CD4-positive, alpha-beta T cell (primary cell): ENCODE data around the gene PGBD5. TPM values are rescaled to one million over a fixed set of nuclear protein-coding genes. Genes with fewer than 3 reads are reported as not detected.

Experiments
- ATAC-seq: fragments of 200-7000 bp; cut with Tn5 transposase; one replicate; pipeline ENCODE4 v1.10.0; 2022; ENCODE audit warnings: mild to moderate bottlenecking; ENCODE audit not compliant: poor library complexity
- CTCF ChIA-PET: fragments of 350-600 bp; sonication (Branson Sonifier 250); formaldehyde crosslinking; loops from one replicate; lab custom pipeline; 2021; ENCODE audit warnings: antibody characterized with exemption, inconsistent platforms; lab: Charles Lee
- POLR2A ChIA-PET: fragments of 350-600 bp; sonication (Branson Sonifier 250); formaldehyde crosslinking; loops from one replicate; lab custom pipeline; 2021; ENCODE audit warnings: antibody characterized with exemption, inconsistent platforms; lab: Charles Lee
- DNase-seq, 14 experiments: peaks; one replicate each; pipeline ENCODE4 v3.0.0-alpha.2; 2013 to 2020; ENCODE audit warnings: mixed read lengths in 2 of 14
- H3K27ac ChIP-seq, 2 donors: one replicate each; pipeline versions ENCODE4 v1.5.1 to v1.7.0; 2013; ENCODE audit warnings: low read length in 2 of 2, low read depth in 1 of 2, mild to moderate bottlenecking in 1 of 2
- H3K27me3 ChIP-seq, 2 experiments: 1 replicate in 1 of 2; 2 replicates in 1 of 2; pipeline versions ENCODE4 v1.6.1 to v1.7.0; 2013; ENCODE audit warnings: low read length in 2 of 2, control low read depth in 1 of 2, mild to moderate bottlenecking in 1 of 2, moderate library complexity in 1 of 2; ENCODE audit not compliant: insufficient read depth in 2 of 2, control insufficient read depth in 1 of 2
- H3K36me3 ChIP-seq: one replicate; pipeline ENCODE4 v1.6.1; 2013; ENCODE audit warnings: low read length, control low read depth; ENCODE audit not compliant: insufficient read depth
- H3K4me1 ChIP-seq: one replicate; pipeline ENCODE4 v1.6.1; 2013; ENCODE audit warnings: low read length, control low read depth; ENCODE audit not compliant: insufficient read depth
- H3K4me3 ChIP-seq: one replicate; pipeline ENCODE4 v1.5.1; 2013; ENCODE audit warnings: mild to moderate bottlenecking, low read length, moderate library complexity
- H3K9me3 ChIP-seq, 2 experiments: 1 replicate in 1 of 2; 2 replicates in 1 of 2; pipeline versions ENCODE4 v1.6.1 to v1.7.0; 2013; ENCODE audit warnings: low read length in 2 of 2, mild to moderate bottlenecking in 2 of 2, control low read depth in 1 of 2, moderate library complexity in 1 of 2; ENCODE audit not compliant: control insufficient read depth in 1 of 2, insufficient read depth in 1 of 2
- H3K27ac Mint-ChIP-seq: one replicate; pipeline ENCODE4 v1.8.0; 2020; ENCODE audit warnings: mixed read lengths
- H3K27me3 Mint-ChIP-seq: one replicate; pipeline ENCODE4 v1.8.0; 2021; ENCODE audit warnings: mixed read lengths
- H3K36me3 Mint-ChIP-seq: one replicate; pipeline ENCODE4 v1.8.0; 2021; ENCODE audit warnings: low read depth, mixed read lengths
- H3K4me1 Mint-ChIP-seq: one replicate; pipeline ENCODE4 v1.8.0; 2021; ENCODE audit warnings: low read depth, mixed read lengths
- H3K4me3 Mint-ChIP-seq: one replicate; pipeline ENCODE4 v1.8.0; 2020; ENCODE audit warnings: mild to moderate bottlenecking, mixed read lengths
- H3K9me3 Mint-ChIP-seq: one replicate; pipeline ENCODE4 v1.8.0; 2020; ENCODE audit warnings: mixed read lengths
- intact Hi-C, 2 experiments: fragments of 100-400 bp; cut with DNase I in 1 of 2; cut with micrococcal nuclease in 1 of 2; formaldehyde crosslinking; loops; one replicate each; pipeline versions ENCODE4 v1.15.1 to v1.9.0; 2023 to 2025; cut with DNase I, micrococcal nuclease
- total RNA-seq, 174 experiments: library from RNA in 2 of 174; stranded (reverse) in 2 of 174; gene quantifications; one replicate each; pipeline ENCODE4 v1.2.3 and lab custom pipeline; 2021 to 2026
- TF ChIP-seq, protein P1 (sequence below): fragments of 200-600 bp; IDR thresholded peaks from one replicate; pipeline ENCODE4 v1.8.0; 2022; ENCODE audit warnings: antibody characterized with exemption, mild to moderate bottlenecking

PGBD5 gene
- total RNA-seq, 2 experiments from 2014 or later = not detected

DNA sequence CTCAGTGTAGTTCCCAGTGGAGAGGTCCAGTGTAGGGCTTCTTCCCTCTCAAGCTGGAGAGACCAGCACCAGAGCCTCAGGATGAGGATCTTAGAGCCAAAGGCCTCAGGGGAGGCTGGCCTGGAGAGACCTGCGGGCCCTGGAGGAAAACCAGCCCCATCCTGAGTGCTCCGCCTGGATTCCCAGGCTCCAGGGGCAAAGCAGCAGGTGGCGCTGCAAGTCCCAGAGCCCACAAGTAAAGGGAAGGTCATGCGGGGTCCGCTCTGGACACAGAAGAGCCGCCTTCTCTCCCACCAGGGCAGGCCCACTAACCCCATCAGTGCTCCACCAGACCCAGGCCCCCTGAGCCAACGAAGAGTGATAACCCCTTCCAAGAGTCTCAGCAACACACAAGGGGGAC, 22.7 kb downstream of the PGBD5 start:
- ATAC-seq = no peak
- Histone ChIP-seq H3K4me3 (no peak overlapping the region), H3K36me3 (no peaks in the 10 kb centered on the region), H3K4me1 (no peaks in the 10 kb centered on the region), H3K27ac (no peak overlapping the region), H3K27me3 (peaks cover 0 to 4% of the 10 kb centered on the region in 2 experiments), H3K9me3 (no peaks in the 10 kb centered on the region)
- intact Hi-C loops = no loop called here
- no peak overlapping the region for H3K4me3 Mint-ChIP-seq
- no peaks in the 10 kb centered on the region for H3K9me3 Mint-ChIP-seq
- ChIA-PET CTCF (no interaction called here), POLR2A (no interaction called here)
- peaks cover 48% of the 10 kb centered on the region for H3K27me3 Mint-ChIP-seq
- no peaks in the 10 kb centered on the region for H3K36me3 Mint-ChIP-seq
- no peaks in the 10 kb centered on the region for H3K4me1 Mint-ChIP-seq
- TF ChIP-seq, protein P1, sequence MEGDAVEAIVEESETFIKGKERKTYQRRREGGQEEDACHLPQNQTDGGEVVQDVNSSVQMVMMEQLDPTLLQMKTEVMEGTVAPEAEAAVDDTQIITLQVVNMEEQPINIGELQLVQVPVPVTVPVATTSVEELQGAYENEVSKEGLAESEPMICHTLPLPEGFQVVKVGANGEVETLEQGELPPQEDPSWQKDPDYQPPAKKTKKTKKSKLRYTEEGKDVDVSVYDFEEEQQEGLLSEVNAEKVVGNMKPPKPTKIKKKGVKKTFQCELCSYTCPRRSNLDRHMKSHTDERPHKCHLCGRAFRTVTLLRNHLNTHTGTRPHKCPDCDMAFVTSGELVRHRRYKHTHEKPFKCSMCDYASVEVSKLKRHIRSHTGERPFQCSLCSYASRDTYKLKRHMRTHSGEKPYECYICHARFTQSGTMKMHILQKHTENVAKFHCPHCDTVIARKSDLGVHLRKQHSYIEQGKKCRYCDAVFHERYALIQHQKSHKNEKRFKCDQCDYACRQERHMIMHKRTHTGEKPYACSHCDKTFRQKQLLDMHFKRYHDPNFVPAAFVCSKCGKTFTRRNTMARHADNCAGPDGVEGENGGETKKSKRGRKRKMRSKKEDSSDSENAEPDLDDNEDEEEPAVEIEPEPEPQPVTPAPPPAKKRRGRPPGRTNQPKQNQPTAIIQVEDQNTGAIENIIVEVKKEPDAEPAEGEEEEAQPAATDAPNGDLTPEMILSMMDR = no peak
- no peak for DNase-seq
- H3K27ac Mint-ChIP-seq = no peak overlapping the region

DNA sequence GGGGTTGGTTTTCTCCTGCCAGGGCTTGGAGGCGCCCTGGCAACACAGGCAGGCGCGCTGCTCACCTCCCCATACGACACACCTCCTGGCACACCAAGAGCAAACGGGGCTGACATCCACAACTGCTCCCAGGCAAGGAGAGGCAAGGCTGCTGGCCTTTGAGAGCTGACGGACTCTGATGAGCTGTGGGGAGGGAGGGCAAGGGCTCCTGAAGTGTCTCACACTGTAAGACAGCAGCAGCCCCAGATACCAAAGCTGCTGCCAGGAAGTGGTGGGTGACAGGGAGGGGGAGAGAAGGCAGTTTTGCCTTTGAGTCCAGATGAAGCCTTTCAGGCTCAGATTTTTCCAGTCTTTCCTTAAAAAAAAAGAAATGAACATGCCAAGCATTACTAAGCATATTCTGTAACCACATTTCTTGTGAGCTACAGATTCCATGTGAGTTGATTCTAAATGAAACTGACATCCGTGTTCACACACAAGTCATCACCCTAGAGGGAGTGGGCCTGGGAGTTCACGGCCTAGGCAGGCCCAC, 24.3 kb downstream of the PGBD5 start:
- no peaks in the 10 kb centered on the region for H3K9me3 Mint-ChIP-seq
- H3K27me3 Mint-ChIP-seq = peaks cover 59% of the 10 kb centered on the region
- no peak for ATAC-seq
- no peak overlapping the region for H3K4me3 ChIP-seq
- ChIA-PET CTCF (no interaction called here), POLR2A (no interaction called here)
- H3K9me3 ChIP-seq = no peaks in the 10 kb centered on the region
- no peaks in the 10 kb centered on the region for H3K4me1 Mint-ChIP-seq
- no peak overlapping the region for H3K27ac ChIP-seq
- no peaks in the 10 kb centered on the region for H3K4me1 ChIP-seq
- no peaks in the 10 kb centered on the region for H3K36me3 ChIP-seq
- TF ChIP-seq, protein P1 = no peak
- no peak for DNase-seq
- intact Hi-C loops = no loop called here
- no peak overlapping the region for H3K27ac Mint-ChIP-seq
- H3K36me3 Mint-ChIP-seq = no peaks in the 10 kb centered on the region
- H3K4me3 Mint-ChIP-seq = no peak overlapping the region
- H3K27me3 ChIP-seq = peaks cover 0 to 11% of the 10 kb centered on the region in 2 experiments

DNA sequence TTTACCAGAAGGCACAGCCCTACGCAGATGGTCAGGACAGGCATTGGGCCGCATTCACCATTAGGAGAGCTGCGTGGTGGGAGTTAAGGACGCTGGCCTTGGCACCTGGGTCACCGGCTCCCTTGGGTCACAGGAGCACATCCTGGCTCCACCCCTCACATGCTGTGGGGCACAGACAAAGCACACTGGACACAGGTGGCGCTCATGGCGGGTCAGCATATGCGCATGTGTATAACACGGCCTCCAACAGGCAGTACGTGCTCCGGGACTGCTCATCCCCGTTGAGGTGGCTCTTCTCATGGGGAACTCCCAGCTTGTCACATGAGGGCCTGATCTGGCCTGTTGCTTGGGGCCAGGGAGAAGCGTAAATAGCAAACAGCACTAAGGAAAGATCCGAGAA, 25.0 kb downstream of the PGBD5 start:
- intact Hi-C loops = no loop called here

More for the DNA sequence above, 25.0 kb downstream of the PGBD5 start:
- DNase-seq = no peak
- no peaks in the 10 kb centered on the region for H3K4me1 Mint-ChIP-seq
- no peaks in the 10 kb centered on the region for H3K4me1 ChIP-seq
- POLR2A ChIA-PET = no interaction called here
- no peaks in the 10 kb centered on the region for H3K9me3 Mint-ChIP-seq
- peaks cover 0 to 15% of the 10 kb centered on the region in 2 experiments for H3K27me3 ChIP-seq
- H3K27me3 Mint-ChIP-seq = peaks cover 60% of the 10 kb centered on the region
- H3K4me3 Mint-ChIP-seq = no peak overlapping the region
- H3K27ac Mint-ChIP-seq = no peak overlapping the region
- no peak overlapping the region for H3K4me3 ChIP-seq
- ATAC-seq = no peak
- TF ChIP-seq, protein P1 = no peak
- no peaks in the 10 kb centered on the region for H3K9me3 ChIP-seq
- H3K36me3 Mint-ChIP-seq = no peaks in the 10 kb centered on the region
- no peaks in the 10 kb centered on the region for H3K36me3 ChIP-seq
- CTCF ChIA-PET = no interaction called here
- H3K27ac ChIP-seq = no peak overlapping the region
